Epithelial cell of proximal tubule (primary cell): Measurements from ENCODE around the gene TULP4. TPM values are rescaled to one million over a fixed set of nuclear protein-coding genes. Genes with fewer than 3 reads are reported as not detected.
"Not testable (repeated sequence)": the region's sequence is repeated elsewhere in the genome, so short reads cannot be mapped to it uniquely, and the experiment has no call there.

Experiments used
- DNase-seq: peaks from one replicate; pipeline ENCODE4 v3.0.0-alpha.2; 2011; ENCODE audit warnings: low read depth
- H3K4me3 ChIP-seq: 2 replicates; pipeline ENCODE4 v1.5.1; 2011; ENCODE audit warnings: low read depth, mild to moderate bottlenecking, low read length
- CTCF ChIP-seq: conservative IDR thresholded peaks from 2 replicates; pipeline ENCODE4 v1.5.1; 2012; ENCODE audit warnings: low read depth, mild to moderate bottlenecking, low read length
- total RNA-seq: library from RNA; depleted of rRNA; stranded (reverse); fragments of >200 nt; gene quantifications from 2 replicates; pipeline ENCODE4 v1.2.3, GENCODE V29; 2015

Gene TULP4
- total RNA-seq, 1 donor from 2014 or later: 25.4 TPM

- no peak for TF ChIP-seq CTCF
Observed at GRCh38 chr6:158330016-158330415, 17.8 kb downstream of the TULP4 start.

GRCh38 chr6:158332237-158332636, 20.0 kb downstream of the TULP4 start:
- H3K4me3 ChIP-seq: no peak overlapping the region
- TF ChIP-seq CTCF: no peak
- DNase-seq: no peak

More at GRCh38 chr6:158330016-158330415, 17.8 kb downstream of the TULP4 start:
- DNase-seq: no peak
- no peak overlapping the region for H3K4me3 ChIP-seq

- TF ChIP-seq CTCF: no peak
- no peak overlapping the region for H3K4me3 ChIP-seq
- DNase-seq: no peak
Observed at GRCh38 chr6:158333094-158333493, 20.8 kb downstream of the TULP4 start.

GRCh38 chr6:158334534-158334933, 22.3 kb downstream of the TULP4 start:
- no peak for DNase-seq
- TF ChIP-seq CTCF: no peak
- H3K4me3 ChIP-seq: no peak overlapping the region

GRCh38 chr6:158337332-158337731, 25.1 kb downstream of the TULP4 start:
- TF ChIP-seq CTCF: no peak

GRCh38 chr6:158338311-158339112, 26.2 kb downstream of the TULP4 start:
- DNase-seq: no peak
- H3K4me3 ChIP-seq: no peak overlapping the region
- TF ChIP-seq CTCF: no peak

More at GRCh38 chr6:158337332-158337731, 25.1 kb downstream of the TULP4 start:
- no peak overlapping the region for H3K4me3 ChIP-seq
- no peak for DNase-seq

- not testable (repeated sequence) for H3K4me3 ChIP-seq, DNase-seq
Observed at GRCh38 chr6:158339197-158339596, 26.9 kb downstream of the TULP4 start.
